Skeletal muscle satellite cell (primary cell): ENCODE data around the gene RIN3.
A peak's percentile ranks its signal among the peaks of the same experiment; 100 is the strongest.

Experiments used
- H3K27me3 ChIP-seq: 2 replicates; pipeline ENCODE4 v1.7.0; 2013; ENCODE audit warnings: low read length; ENCODE audit not compliant: control insufficient read depth, insufficient read depth
- H3K36me3 ChIP-seq: 2 replicates; pipeline ENCODE4 v1.7.0; 2013; ENCODE audit warnings: mild to moderate bottlenecking, control low read depth, low read length; ENCODE audit not compliant: insufficient read depth
- H3K4me1 ChIP-seq: 2 replicates; pipeline ENCODE4 v1.7.0; 2013; ENCODE audit warnings: low read length; ENCODE audit not compliant: control insufficient read depth, insufficient read depth
- H3K4me2 ChIP-seq: 2 replicates; pipeline ENCODE4 v1.7.0; 2013; ENCODE audit warnings: mild to moderate bottlenecking, low read length
- H3K4me3 ChIP-seq: 2 replicates; pipeline ENCODE4 v1.7.0; 2013; ENCODE audit warnings: low read length
- H3K9ac ChIP-seq: 2 replicates; pipeline ENCODE4 v1.7.0; 2013; ENCODE audit warnings: mild to moderate bottlenecking, low read depth, low read length, moderate library complexity
- H3K9me3 ChIP-seq: replicated peaks from 2 replicates; pipeline ENCODE4 v1.7.0; 2013; ENCODE audit warnings: mild to moderate bottlenecking, control low read depth, low read length

RIN3 gene

DNA sequence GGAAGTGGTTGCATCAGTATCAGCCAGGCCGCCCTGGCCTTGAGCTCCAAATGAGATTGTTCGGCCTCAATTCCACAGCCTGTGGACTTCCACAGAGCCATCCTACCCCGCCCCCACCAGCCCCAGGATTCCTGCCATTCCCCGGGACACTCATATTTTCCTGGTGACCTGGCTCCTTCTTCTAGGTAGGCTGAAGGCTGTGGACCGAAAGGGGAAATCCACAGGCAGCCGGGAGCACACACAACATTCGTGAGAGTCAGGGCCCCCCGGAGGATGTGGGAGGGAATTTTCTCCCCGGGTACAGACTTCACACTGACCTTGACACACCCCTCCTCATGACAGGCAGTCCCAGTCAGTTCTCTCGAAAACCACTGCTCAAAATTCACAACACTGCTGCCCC, 39.9 kb downstream of the RIN3 start:
- H3K4me1 ChIP-seq: peaks cover 33% of the 10 kb centered on the region
- no peaks in the 10 kb centered on the region for H3K9me3 ChIP-seq
- H3K4me3 ChIP-seq: no peak overlapping the region
- H3K36me3 ChIP-seq: peaks cover 9% of the 10 kb centered on the region
- H3K27me3 ChIP-seq: no peaks in the 10 kb centered on the region
- no peak overlapping the region for H3K9ac ChIP-seq
- no peak overlapping the region for H3K4me2 ChIP-seq

DNA sequence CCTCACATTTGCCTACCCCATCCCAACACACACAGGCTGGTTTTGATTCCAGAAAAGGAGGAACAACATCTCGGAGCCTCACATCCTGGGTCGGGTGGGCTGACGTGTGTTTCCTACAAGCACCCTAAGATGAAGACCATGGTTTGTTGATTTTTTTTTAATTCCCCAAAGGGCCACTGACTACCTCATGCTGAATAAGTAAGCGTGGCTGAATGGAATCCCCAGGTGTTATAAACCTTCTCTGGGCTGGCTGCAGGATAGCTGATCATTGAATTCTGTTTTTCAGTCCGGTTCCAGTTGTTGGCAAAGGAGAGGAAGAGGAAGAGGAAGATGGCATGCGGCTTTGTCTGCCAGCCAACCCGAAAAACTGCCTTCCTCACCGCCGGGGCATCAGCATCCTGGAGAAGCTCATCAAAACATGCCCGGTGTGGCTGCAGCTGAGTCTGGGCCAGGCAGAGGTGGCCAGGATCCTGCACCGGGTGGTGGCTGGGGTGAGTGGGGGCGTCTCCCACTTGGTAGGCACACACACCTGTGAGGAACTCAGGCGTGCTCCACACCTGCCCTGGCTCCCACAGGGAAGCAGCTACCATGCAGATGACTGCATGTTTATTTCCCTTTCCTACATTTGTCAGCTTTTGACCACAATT, 42.0 kb downstream of the RIN3 start:
- Histone ChIP-seq H3K36me3 (peaks cover 22% of the 10 kb centered on the region), H3K9me3 (no peaks in the 10 kb centered on the region), H3K27me3 (no peaks in the 10 kb centered on the region), H3K4me3 (no peak overlapping the region), H3K4me1 (peaks cover 26% of the 10 kb centered on the region), H3K9ac (no peak overlapping the region), H3K4me2 (no peak overlapping the region)

DNA sequence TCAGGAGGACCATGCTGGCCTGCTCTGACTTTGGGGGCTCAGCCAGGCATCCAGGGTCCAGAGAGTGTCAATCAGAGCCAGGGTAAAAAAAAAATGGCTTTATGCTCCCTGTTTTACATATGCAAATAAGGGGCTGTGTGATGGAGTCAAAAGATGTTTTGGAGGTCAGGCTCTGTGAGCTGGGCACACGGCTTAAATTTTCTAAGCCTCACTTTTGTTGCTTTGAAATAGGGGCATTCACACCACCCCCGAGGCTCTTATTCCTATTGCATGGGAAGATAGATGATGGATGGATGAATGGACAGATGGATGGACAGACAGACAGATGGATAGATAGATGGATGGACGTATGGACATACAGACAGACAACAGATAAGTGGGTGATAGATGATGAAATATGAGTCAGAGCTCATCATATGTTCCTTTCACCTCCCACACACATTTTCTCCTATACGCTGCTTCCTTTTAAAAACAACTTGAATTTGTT, 42.7 kb downstream of the RIN3 start:
- H3K27me3 ChIP-seq: no peaks in the 10 kb centered on the region
- H3K4me3 ChIP-seq: no peak overlapping the region
- no peaks in the 10 kb centered on the region for H3K9me3 ChIP-seq
- H3K36me3 ChIP-seq: peaks cover 22% of the 10 kb centered on the region
- peak overlapping the region; percentile 1 for H3K4me2 ChIP-seq
- H3K9ac ChIP-seq: no peak overlapping the region
- H3K4me1 ChIP-seq: peaks cover 26% of the 10 kb centered on the region

DNA sequence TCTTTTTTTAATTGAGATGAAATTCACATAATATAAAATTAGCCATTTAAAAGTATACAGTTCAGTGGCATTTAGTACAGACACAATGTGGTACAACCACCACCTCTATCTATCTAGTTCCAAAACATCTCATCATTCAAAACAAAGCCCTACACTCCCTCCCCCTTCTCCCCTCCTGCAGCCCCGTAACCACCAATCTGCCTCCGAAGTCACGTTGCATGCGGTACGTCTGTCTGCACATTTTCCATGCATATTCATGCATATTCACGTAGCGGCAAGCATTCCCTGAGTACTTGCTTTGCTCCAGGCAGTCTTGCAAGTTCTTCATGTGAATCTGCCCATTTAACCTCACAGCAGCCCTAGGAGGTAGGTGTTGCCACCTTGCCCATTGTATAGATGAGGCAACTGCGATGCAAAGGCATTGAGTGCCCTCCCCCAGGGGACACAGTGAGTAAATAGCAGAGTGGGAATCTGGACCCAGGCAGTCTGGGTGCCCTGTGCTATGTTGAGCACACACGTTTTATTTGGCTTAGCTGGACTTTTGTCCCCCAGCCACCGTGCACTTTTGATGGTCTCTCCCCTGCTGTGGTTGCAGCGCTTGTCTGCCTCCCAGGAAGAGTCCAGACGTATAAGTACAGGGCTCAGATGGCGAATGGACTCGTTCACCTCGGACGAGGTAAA, 43.4 kb downstream of the RIN3 start:
- H3K9me3 ChIP-seq: no peaks in the 10 kb centered on the region
- H3K4me1 ChIP-seq: peaks cover 26% of the 10 kb centered on the region
- H3K27me3 ChIP-seq: no peaks in the 10 kb centered on the region
- H3K4me2 ChIP-seq: peak overlapping the region; percentile 1
- no peak overlapping the region for H3K9ac ChIP-seq
- peaks cover 22% of the 10 kb centered on the region for H3K36me3 ChIP-seq
- H3K4me3 ChIP-seq: no peak overlapping the region

DNA sequence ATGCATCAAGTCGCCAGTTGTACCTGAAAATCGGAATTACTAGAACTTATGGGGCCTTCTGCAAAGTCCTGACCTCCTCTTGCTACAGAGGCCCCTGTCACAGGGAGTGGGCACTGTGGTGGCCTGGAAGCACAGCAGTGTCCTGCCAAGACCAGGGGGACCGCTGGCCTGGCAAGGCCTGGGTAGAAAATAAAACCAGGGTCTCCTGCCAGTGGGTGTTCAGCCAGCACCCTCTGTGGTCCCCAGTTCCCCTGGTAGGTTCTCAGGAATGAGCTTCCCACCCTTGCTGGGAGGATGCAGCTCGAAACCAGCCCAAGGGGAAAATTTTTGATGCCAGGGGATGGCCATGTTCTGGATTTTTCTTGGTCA, 43.9 kb downstream of the RIN3 start:
- Histone ChIP-seq H3K4me1 (peaks cover 26% of the 10 kb centered on the region), H3K27me3 (no peaks in the 10 kb centered on the region), H3K9me3 (no peaks in the 10 kb centered on the region), H3K36me3 (peaks cover 22% of the 10 kb centered on the region), H3K9ac (no peak overlapping the region), H3K4me3 (no peak overlapping the region), H3K4me2 (no peak overlapping the region)

DNA sequence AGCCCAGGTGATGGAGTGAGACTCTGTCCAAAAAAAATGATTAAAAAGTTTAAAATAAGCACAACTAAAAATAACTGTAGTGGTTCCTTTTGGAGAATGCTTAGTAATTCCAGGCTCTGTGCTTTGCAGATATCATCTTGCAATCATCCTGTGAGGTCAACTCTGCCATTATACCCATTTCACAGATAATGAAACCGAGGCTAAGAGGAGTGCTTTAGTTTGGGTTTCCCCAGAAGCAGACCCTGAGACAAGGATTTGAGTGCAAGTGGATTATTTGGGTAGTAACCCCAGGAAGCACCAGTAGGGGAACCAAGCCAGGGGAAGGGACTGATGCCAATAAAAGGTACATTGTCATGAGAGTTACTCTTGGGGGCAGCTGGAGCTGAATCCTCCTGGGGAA, 44.7 kb downstream of the RIN3 start:
- Histone ChIP-seq H3K9me3 (no peaks in the 10 kb centered on the region), H3K27me3 (no peaks in the 10 kb centered on the region), H3K4me1 (peaks cover 26% of the 10 kb centered on the region), H3K4me2 (no peak overlapping the region), H3K9ac (no peak overlapping the region), H3K4me3 (no peak overlapping the region), H3K36me3 (peaks cover 22% of the 10 kb centered on the region)

DNA sequence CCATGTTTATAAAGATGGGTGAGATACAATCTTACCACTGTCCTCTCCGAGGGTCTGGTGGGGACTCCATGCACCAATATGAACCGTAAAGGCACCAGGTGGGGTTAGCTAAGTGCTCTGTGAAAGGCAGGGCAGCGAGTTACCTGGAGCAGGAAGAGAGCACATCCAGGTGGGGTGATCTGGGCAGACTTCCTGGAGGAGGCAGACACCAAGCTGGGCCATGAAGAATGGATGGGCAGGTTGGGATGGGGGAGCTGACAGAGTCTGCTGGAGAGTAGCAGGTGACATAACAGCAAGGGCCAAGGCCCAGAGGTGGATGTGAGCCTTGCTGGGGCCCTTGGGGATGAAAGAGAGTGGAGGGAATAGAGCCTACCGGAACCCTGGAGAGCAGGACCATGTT, 45.9 kb downstream of the RIN3 start:
- no peak overlapping the region for H3K4me2 ChIP-seq
- no peak overlapping the region for H3K9ac ChIP-seq
- no peak overlapping the region for H3K4me3 ChIP-seq
- no peaks in the 10 kb centered on the region for H3K27me3 ChIP-seq
- peaks cover 22% of the 10 kb centered on the region for H3K36me3 ChIP-seq
- H3K9me3 ChIP-seq: no peaks in the 10 kb centered on the region
- peaks cover 23% of the 10 kb centered on the region for H3K4me1 ChIP-seq

DNA sequence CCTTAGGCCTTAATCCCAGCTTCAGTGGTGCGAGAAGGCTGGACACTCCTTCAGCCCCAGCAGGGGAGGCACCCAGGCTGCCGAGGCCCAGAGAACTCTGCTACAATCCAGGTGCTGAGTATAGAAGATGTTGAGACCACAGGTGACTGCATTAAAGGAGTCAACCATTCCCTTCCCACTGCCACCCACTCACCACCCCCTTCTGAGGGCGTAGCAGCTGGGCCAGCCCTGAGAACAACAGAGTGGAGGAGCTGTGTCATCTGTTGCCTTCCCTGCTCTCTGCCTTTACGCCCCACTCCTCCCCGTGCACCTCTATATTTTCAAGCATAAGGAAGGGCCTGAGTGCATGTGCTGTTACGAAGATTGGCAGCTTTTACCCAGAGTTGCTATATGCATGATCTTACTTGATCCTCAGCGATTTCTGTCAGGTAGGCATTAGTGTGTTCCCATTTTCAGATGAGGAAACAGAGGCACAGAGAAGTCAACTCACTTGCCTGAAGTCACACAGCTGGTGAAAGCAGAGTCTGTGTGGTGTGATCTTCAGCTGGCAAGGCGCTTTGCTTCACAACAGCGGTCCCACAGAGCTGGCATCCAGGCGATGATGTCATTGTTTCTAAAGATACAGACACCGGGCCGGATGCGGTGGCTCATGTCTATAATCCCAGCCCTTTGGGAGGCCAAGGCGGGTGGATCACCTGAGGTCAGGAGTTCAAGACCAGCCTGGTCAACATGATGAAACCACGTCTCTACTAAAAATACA, 46.7 kb downstream of the RIN3 start:
- H3K4me2 ChIP-seq: no peak overlapping the region
- H3K9me3 ChIP-seq: no peaks in the 10 kb centered on the region
- no peak overlapping the region for H3K4me3 ChIP-seq
- H3K4me1 ChIP-seq: peaks cover 23% of the 10 kb centered on the region
- H3K36me3 ChIP-seq: peaks cover 22% of the 10 kb centered on the region
- no peak overlapping the region for H3K9ac ChIP-seq
- H3K27me3 ChIP-seq: no peaks in the 10 kb centered on the region

DNA sequence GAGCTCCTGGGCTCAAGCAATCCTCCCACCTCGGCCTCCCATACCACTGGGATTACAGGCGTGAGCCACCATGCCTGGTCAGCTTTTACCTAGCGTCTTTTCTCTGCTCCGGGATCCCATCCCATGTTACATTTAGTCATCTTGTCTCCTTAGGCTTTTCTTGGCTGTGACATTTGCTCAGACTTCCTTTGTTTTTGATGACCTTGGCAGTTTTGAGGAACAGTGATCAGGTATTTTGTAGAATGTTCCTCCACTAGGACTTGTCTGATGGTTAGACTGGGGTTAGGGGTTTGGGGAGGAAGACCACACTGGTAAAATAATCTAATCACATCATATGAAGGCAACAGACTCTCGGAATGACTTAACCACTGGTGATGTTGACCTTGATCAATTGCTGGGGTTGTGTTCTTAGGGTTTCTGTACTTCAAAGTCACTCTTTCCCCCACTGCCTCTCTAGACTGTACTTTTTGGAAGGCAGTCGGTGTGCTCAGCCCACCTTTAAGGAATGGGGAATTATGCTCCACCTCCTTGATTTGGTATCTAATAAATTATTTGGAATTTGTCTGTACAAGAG, 48.4 kb downstream of the RIN3 start:
- Histone ChIP-seq H3K9ac (no peak overlapping the region), H3K4me1 (peaks cover 14% of the 10 kb centered on the region), H3K36me3 (peaks cover 27% of the 10 kb centered on the region)

DNA sequence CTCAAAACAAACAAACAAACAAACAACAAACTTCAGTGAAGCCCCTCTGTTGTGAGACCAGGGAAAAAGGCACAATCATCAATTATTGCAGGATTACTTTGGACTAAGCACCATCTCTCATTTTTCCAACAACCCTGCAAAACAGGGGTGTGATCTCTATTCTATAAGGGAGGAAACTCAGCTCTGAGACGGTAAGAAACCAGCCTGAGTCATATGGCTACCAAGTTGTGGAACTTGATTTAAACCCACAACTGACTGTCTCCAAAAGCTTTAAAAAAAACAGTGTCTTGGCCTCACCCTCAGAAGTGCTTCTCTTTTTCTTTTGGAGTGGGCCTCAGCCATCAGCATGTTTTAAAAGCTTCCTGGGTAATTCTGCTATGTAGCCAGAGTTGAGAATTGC, 49.8 kb downstream of the RIN3 start:
- Histone ChIP-seq H3K4me2 (no peak overlapping the region), H3K27me3 (no peaks in the 10 kb centered on the region), H3K9me3 (no peaks in the 10 kb centered on the region), H3K9ac (no peak overlapping the region), H3K4me3 (no peak overlapping the region), H3K36me3 (peaks cover 21% of the 10 kb centered on the region), H3K4me1 (peaks cover 12% of the 10 kb centered on the region)

More for the DNA sequence above, 48.4 kb downstream of the RIN3 start:
- Histone ChIP-seq H3K9me3 (no peaks in the 10 kb centered on the region), H3K4me3 (no peak overlapping the region), H3K4me2 (no peak overlapping the region), H3K27me3 (no peaks in the 10 kb centered on the region)

DNA sequence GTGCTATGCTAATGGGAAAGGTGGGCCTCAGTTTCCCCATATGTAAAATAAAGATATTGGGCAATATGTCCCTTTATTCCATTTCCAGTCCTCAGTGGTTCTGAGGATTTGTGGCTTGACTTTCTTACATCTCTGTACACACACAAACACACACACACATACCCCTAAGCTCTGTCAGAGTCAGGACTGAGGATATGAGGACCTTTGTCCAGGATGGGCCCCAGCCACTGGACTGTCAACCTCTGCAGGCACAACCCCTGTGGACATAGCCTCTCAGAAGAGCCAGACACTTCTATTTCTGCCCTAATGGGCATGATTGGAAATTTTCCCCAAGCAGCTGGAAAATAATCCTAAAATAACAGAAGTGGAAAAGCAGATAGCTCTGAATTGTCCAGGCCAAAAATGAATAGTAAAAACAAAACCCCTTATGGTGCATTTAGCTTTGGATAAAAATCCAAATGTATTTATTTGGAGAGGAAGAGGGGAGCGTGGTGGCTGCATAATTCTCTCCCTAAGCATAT, 50.2 kb downstream of the RIN3 start:
- no peaks in the 10 kb centered on the region for H3K27me3 ChIP-seq
- H3K9ac ChIP-seq: no peak overlapping the region
- no peak overlapping the region for H3K4me2 ChIP-seq
- no peaks in the 10 kb centered on the region for H3K9me3 ChIP-seq
- H3K4me3 ChIP-seq: no peak overlapping the region
- H3K4me1 ChIP-seq: peaks cover 12% of the 10 kb centered on the region
- peaks cover 21% of the 10 kb centered on the region for H3K36me3 ChIP-seq
